H9 (cell line): ENCODE data around the gene ZFR2. TPM values are rescaled to one million over a fixed set of nuclear protein-coding genes. Genes with fewer than 3 reads are reported as not detected.
A peak's percentile ranks its signal among the peaks of the same experiment; 100 is the strongest.

Experiments
- DNase-seq: peaks from one replicate; pipeline ENCODE4 v3.0.0-alpha.2; 2017
- H2AFZ ChIP-seq: one replicate; pipeline ENCODE4 v1.6.1; 2013; ENCODE audit warnings: mild to moderate bottlenecking, low read length, control low read depth, moderate library complexity
- H2AK5ac ChIP-seq: 2 replicates; pipeline ENCODE4 v1.6.1; 2013; ENCODE audit warnings: low read length, control low read depth, mixed read lengths; ENCODE audit not compliant: insufficient read length
- H2BK120ac ChIP-seq: one replicate; pipeline ENCODE4 v1.6.1; 2013; ENCODE audit warnings: low read depth, mild to moderate bottlenecking, low read length, control low read depth, inconsistent platforms; ENCODE audit not compliant: poor library complexity, severe bottlenecking
- H2BK12ac ChIP-seq: 2 replicates; pipeline ENCODE4 v1.6.1; 2013; ENCODE audit warnings: low read length, control low read depth, mixed read lengths, low read depth; ENCODE audit not compliant: insufficient read length
- H2BK15ac ChIP-seq: 2 replicates; pipeline ENCODE4 v1.6.1; 2013; ENCODE audit warnings: low read depth, low read length, control low read depth
- H2BK20ac ChIP-seq: one replicate; pipeline ENCODE4 v1.6.1; 2013; ENCODE audit warnings: low read depth, mild to moderate bottlenecking, low read length, control low read depth, inconsistent platforms; ENCODE audit not compliant: poor library complexity, severe bottlenecking
- H2BK5ac ChIP-seq: 2 replicates; pipeline ENCODE4 v1.6.1; 2013; ENCODE audit warnings: low read length, control low read depth, mixed read lengths; ENCODE audit not compliant: insufficient read length
- H3K14ac ChIP-seq: 2 replicates; pipeline ENCODE4 v1.6.1; 2013; ENCODE audit warnings: low read length, control low read depth; ENCODE audit not compliant: insufficient read depth
- H3K18ac ChIP-seq: 2 replicates; pipeline ENCODE4 v1.6.1; 2013; ENCODE audit warnings: low read depth, mild to moderate bottlenecking, mixed read lengths, low read length, control low read depth; ENCODE audit not compliant: insufficient read length
- H3K23ac ChIP-seq: 2 replicates; pipeline ENCODE4 v1.6.1; 2013; ENCODE audit warnings: low read length, control low read depth, mixed read lengths, low read depth; ENCODE audit not compliant: insufficient read length
- H3K23me2 ChIP-seq: 2 replicates; pipeline ENCODE4 v1.6.1; 2013; ENCODE audit warnings: low read depth, mild to moderate bottlenecking, mixed read lengths, low read length, control low read depth; ENCODE audit not compliant: insufficient read length, poor library complexity, severe bottlenecking
- H3K27ac ChIP-seq: 2 replicates; pipeline ENCODE4 v1.5.1; 2013; ENCODE audit warnings: low read length, control low read depth, mixed read lengths, low read depth; ENCODE audit not compliant: insufficient read length
- H3K27me3 ChIP-seq: 2 replicates; pipeline ENCODE4 v1.6.1; 2013; ENCODE audit warnings: low read length, control low read depth, inconsistent platforms; ENCODE audit not compliant: insufficient read depth
- H3K4ac ChIP-seq: 2 replicates; pipeline ENCODE4 v1.6.1; 2013; ENCODE audit warnings: low read depth, mild to moderate bottlenecking, control low read depth, inconsistent platforms, low read length, moderate library complexity
- H3K4me1 ChIP-seq: 2 replicates; pipeline ENCODE4 v1.6.1; 2013; ENCODE audit warnings: low read length, control low read depth, inconsistent platforms; ENCODE audit not compliant: insufficient read depth
- H3K4me2 ChIP-seq: 2 replicates; pipeline ENCODE4 v1.6.1; 2013; ENCODE audit warnings: low read length, control low read depth, mixed read lengths; ENCODE audit not compliant: insufficient read length, insufficient read depth
- H3K56ac ChIP-seq: 2 replicates; pipeline ENCODE4 v1.6.1; 2013; ENCODE audit warnings: low read depth, mild to moderate bottlenecking, mixed read lengths, low read length, control low read depth; ENCODE audit not compliant: insufficient read length
- H3K79me1 ChIP-seq: 2 replicates; pipeline ENCODE4 v1.6.1; 2013; ENCODE audit warnings: low read depth, mild to moderate bottlenecking, moderate library complexity, low read length, control low read depth, inconsistent platforms; ENCODE audit not compliant: insufficient read depth, poor library complexity, severe bottlenecking
- H3K79me2 ChIP-seq: 2 replicates; pipeline ENCODE4 v1.6.1; 2013; ENCODE audit warnings: low read length, control low read depth, inconsistent platforms; ENCODE audit not compliant: insufficient read depth
- H3K9ac ChIP-seq: 2 replicates; pipeline ENCODE4 v1.6.1; 2013; ENCODE audit warnings: low read length, control low read depth, mixed read lengths; ENCODE audit not compliant: insufficient read length; ENCODE audit errors: extremely low read depth
- H3K9me3 ChIP-seq: one replicate; pipeline ENCODE4 v1.6.1; 2013; ENCODE audit warnings: low read depth, low read length, inconsistent platforms; ENCODE audit not compliant: control insufficient read depth
- H3T11ph ChIP-seq: one replicate; pipeline ENCODE4 v1.6.1; 2013; ENCODE audit warnings: mild to moderate bottlenecking, low read length, control low read depth, inconsistent platforms
- H4K20me1 ChIP-seq: one replicate; pipeline ENCODE4 v1.6.1; 2013; ENCODE audit not compliant: control insufficient read depth, insufficient read length, insufficient read depth
- H4K5ac ChIP-seq: 2 replicates; pipeline ENCODE4 v1.6.1; 2013; ENCODE audit warnings: low read depth, mild to moderate bottlenecking, mixed read lengths, low read length, control low read depth; ENCODE audit not compliant: insufficient read length
- H4K8ac ChIP-seq: replicated peaks from 2 replicates; pipeline ENCODE4 v1.6.1; 2013; ENCODE audit warnings: low read length, control low read depth, mixed read lengths, low read depth; ENCODE audit not compliant: insufficient read length
- H4K91ac ChIP-seq: 2 replicates; pipeline ENCODE4 v1.6.1; 2013; ENCODE audit warnings: low read depth, mild to moderate bottlenecking, moderate library complexity, mixed read lengths, low read length, control low read depth; ENCODE audit not compliant: insufficient read length
- H3K27ac Mint-ChIP-seq, 3 experiments: 2 replicates in 2 of 3; 3 replicates in 1 of 3; pipeline ENCODE4 v1.8.0; 2020 to 2021; ENCODE audit warnings: mixed read lengths in 3 of 3, mild to moderate bottlenecking in 1 of 3, moderate library complexity in 1 of 3
- H3K27me3 Mint-ChIP-seq: 2 replicates; pipeline ENCODE4 v1.8.0; 2021; ENCODE audit warnings: low read depth, mild to moderate bottlenecking, moderate library complexity, mixed read lengths
- H3K36me3 Mint-ChIP-seq, 3 experiments: 2 replicates in 2 of 3; 3 replicates in 1 of 3; pipeline ENCODE4 v1.8.0; 2020 to 2021; ENCODE audit warnings: low read depth in 3 of 3, mixed read lengths in 3 of 3; ENCODE audit not compliant: insufficient read depth in 1 of 3
- H3K4me1 Mint-ChIP-seq, 2 experiments: 2 replicates each; pipeline ENCODE4 v1.8.0; 2020; ENCODE audit warnings: mixed read lengths in 2 of 2
- H3K4me3 Mint-ChIP-seq, 2 experiments: 2 replicates in 1 of 2; 3 replicates in 1 of 2; pipeline ENCODE4 v1.8.0; 2020 to 2021; ENCODE audit warnings: mild to moderate bottlenecking in 2 of 2, mixed read lengths in 2 of 2, moderate library complexity in 1 of 2
- H3K9me3 Mint-ChIP-seq, 2 experiments: 2 replicates in 1 of 2; 3 replicates in 1 of 2; pipeline ENCODE4 v1.8.0; 2020; ENCODE audit warnings: mild to moderate bottlenecking in 2 of 2, mixed read lengths in 2 of 2, moderate library complexity in 1 of 2
- CTCF ChIP-seq: fragments of 200-600 bp; sonication (generic); conservative IDR thresholded peaks from 3 replicates; pipeline ENCODE4 v1.8.0; 2021; ENCODE audit warnings: antibody characterized with exemption, mild to moderate bottlenecking
- WGBS: extraction: QIAGEN DNeasy Blood & Tissue Kit; methylation state at CpG from one replicate; pipeline ENCODE4 v1.1.7; 2013; ENCODE audit warnings: missing lambda C conversion rate, low lambda C conversion rate, mixed read lengths; ENCODE audit not compliant: insufficient read length; ENCODE audit errors: extremely low coverage; 5-methylcytosine and 5-hydroxymethylcytosine counted together
- total RNA-seq: library from RNA; stranded (reverse); gene quantifications from 2 replicates; pipeline ENCODE4 v1.2.1, GENCODE V29; 2021

ZFR2 gene
- total RNA-seq, 1 experiment from 2014 or later = 18.3 TPM

- no peak for DNase-seq
- no CpG with 5 or more reads among the region's 4 CpGs for WGBS
- no peak overlapping the region for H3K4me3 Mint-ChIP-seq
Measured at GRCh38 chr19:3852614-3853254, 16.1 kb downstream of the ZFR2 start.

More at GRCh38 chr19:3852614-3853254, 16.1 kb downstream of the ZFR2 start:
- Histone ChIP-seq H3K23ac (no peak overlapping the region), H4K91ac (no peak overlapping the region), H2BK120ac (no peak overlapping the region), H3K79me2 (no peaks in the 10 kb centered on the region), H2AK5ac (no peak overlapping the region), H3K4ac (no peak overlapping the region), H4K8ac (no peak overlapping the region), H3K4me1 (no peaks in the 10 kb centered on the region), H3K27ac (no peak overlapping the region), H3T11ph (no peak overlapping the region), H3K23me2 (no peaks in the 10 kb centered on the region), H3K14ac (no peak overlapping the region), H3K79me1 (no peaks in the 10 kb centered on the region), H2BK15ac (no peak overlapping the region), H3K4me2 (no peak overlapping the region), H2AFZ (no peak overlapping the region), H3K56ac (no peak overlapping the region), H4K5ac (no peak overlapping the region), H3K9ac (no peak overlapping the region), H4K20me1 (no peaks in the 10 kb centered on the region), H3K18ac (no peak overlapping the region), H3K9me3 (peaks cover 28% of the 10 kb centered on the region), H2BK5ac (no peak overlapping the region), H2BK20ac (no peak overlapping the region), H2BK12ac (no peak overlapping the region), H3K27me3 (no peaks in the 10 kb centered on the region)
- Mint-ChIP-seq H3K36me3 (peaks cover 40 to 57% (median 53%) of the 10 kb centered on the region in 3 experiments), H3K4me1 (no peaks in the 10 kb centered on the region), H3K27ac (no peak overlapping the region), H3K27me3 (no peaks in the 10 kb centered on the region), H3K9me3 (peaks cover 34 to 45% of the 10 kb centered on the region in 2 experiments)
- peak; percentile 50; the same call in 2 of the 3 replicates for TF ChIP-seq CTCF
